Measurements from ENCODE around the gene LYPD6B.

The LYPD6B gene

DNA sequence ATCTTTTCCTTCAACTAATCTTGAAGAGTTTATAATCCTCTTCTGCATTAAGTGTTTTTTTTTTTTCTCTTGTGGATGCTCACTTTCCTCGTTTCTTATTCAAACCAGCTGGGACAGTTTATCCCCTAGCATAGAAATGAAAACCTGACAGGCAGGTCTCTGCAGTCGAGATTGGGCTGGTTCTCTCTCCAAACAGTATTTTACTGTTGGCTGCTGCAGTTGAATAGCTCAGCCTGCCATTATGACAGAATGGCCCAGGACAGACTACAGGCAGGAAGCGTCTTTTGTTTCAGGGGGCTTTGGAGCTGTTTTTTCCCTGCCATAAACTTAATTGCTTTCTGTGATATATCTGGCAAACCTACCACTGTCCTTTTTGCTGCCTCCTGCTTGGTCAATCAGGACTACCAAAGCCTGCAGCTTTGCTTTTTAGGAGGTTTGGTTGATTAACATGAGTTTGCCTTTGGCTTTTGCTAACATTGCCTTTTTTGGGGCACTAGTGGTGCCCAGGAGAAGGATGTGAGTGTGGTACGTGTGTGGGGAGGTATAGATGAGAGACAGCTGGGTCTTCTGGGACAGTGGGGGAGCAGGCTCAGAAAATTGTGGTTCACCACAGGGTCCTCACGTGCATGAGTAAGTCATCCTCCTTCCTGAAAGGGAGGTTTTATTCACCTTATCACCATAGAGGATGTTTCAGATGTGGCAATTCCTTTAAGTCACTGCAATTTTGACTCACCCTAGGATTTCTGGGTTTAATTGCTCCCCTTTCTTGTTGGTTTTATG lies 128.7 kb downstream of the LYPD6B start:
- DNase-seq, result peak; percentile 45 to 54

GRCh38 chr2:149167941-149168340 lies 129.4 kb downstream of the LYPD6B start:
- no peak for DNase-seq

DNA sequence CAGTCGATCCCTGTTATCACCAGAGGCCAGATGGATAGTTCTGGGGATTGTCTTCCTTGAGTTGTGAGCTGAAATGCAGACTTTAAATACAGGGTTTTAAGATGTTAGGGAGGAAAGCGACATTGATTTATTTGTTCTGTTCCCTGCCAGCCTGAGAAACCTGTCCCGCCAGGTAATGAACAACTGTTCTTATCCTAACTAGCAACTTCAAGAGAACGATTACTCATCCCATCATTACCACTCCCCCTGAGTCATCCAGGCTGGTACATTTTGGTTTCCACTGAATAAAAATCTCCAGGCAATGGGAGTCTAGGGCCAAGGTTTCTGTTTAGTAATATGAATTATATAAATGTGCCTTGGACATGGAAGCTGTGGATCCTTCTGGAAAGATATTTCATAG lies 131.2 kb downstream of the LYPD6B start:
- DNase-seq, result no peak

GRCh38 chr2:149170156-149170555 lies 131.7 kb downstream of the LYPD6B start:
- no peak for DNase-seq

- DNase-seq, result no peak
Measured at GRCh38 chr2:149170911-149171310, 132.4 kb downstream of the LYPD6B start.

DNA sequence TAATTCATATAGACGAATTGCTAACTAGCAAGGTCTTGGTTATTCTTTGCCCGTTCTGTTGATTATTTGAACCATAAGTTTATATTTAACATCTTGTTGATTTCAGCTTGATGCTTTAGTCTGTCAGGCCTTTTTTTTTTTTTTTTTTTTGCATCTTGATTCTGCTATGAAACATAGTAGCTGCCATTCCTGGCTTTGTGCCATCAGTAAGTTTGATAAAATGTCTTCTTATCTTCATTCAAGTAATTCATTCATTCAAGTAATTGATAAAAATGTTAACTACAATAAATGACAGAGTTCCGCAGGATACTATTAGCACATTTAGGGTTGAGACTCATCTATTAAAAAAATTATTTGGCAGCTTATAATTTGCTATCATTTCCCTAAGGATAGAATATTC lies 134.7 kb downstream of the LYPD6B start:
- no peak for DNase-seq

DNA sequence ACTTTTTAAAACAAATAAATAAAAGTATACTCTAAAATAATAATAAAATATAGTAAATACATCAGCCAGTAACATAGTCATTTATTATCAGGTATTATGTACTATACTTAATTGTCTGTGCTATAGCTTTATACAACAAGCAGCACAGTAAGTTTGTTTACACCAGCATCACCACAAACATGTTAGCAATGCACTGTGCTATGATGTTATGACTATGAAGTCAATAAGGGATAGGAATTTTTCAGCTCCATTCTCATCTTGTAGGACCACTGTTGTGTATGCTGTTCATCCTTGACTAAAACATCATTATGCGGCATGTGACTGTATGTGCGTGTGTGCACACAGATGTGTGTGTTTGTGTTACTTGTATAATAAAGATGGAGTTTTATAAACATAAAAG lies 137.5 kb downstream of the LYPD6B start:
- no peak for DNase-seq

DNA sequence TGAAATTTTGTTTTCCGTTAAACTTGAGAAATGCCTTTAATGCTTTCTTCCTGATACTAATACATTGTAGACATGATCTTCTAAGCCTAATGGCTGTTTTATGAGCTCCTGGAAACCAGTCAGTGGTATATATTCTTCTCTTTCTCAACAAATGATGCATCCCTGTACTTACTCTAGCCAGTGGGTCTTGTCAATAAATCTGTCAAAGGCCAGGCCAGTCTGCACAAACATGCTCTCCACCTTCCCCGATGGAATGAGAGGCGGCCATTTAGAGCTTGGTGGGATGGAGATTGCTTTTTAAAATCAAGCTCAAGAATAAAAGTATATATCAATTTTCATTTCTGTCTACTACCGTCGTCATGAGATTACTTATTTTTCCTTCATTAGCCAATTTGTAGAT lies 140.1 kb downstream of the LYPD6B start:
- no peak for DNase-seq

GRCh38 chr2:149180226-149180875 lies 141.9 kb downstream of the LYPD6B start:
- no peak for DNase-seq

- DNase-seq, result no peak
Measured at GRCh38 chr2:149183187-149183586, 144.7 kb downstream of the LYPD6B start.

GRCh38 chr2:149184991-149185390 lies 146.5 kb downstream of the LYPD6B start:
- no peak for DNase-seq

DNA sequence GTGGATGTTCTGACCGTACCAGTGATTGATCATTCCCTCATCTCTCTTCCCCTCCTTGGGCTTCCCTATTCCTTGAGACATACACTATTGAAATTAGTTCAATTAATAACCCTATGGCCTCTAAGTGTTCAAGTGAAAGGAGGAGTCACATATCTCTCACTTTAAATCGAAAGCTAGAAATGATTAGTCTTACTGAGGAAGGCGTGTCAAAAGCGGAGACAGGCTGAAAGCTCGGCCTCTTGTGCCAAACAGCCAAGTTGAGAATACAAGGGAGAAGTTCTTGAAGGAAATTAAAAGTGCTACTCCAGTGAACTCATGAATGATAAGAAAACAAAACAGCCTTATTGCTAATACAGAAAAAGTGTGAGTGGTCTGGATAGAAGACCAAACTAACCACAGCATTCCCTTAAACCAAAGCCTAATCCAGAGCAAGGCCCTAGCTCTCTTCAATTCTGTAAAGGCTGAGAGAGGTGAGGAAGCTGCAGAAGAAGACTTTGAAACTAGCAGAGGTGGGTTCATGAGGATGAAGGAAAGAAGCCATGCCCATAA lies 147.5 kb downstream of the LYPD6B start:
- DNase-seq, result no peak

DNA sequence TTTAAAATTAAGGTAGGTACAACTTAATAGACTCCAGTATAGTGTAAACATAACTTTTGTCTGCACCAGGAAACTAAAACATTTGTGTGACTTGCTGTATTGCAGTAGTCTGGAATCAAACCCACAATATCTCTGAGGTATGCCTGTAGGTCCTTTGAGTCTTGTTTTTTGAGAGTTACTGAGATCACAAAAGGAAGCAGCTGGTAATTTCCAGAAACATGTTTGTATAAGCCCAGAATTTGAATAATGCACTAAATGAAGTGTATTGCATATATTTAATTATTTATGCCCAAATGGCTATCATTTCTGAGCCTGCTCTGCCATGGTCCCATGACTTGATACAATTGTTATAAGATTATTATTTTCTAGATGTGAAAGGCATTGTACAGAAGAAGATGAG lies 148.6 kb downstream of the LYPD6B start:
- DNase-seq, result no peak

DNA sequence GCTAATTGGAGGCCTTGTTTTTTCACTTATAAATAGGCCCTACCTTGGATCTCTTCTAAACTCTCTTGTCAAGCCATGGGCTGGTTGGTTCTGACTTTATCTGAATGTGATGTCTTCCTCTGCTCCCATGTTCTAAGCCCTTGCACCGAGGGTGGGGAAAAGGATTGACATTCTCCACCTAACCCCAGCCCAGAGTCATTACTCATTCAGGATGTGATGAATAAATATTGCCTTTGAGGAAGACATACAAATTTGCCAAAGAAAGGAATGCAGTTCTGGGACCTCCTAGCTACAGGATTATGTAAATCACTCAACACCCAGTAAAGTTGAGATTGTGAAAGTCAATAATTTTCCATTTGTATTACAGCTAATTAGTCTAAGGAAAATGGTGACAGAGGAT lies 149.8 kb downstream of the LYPD6B start:
- DNase-seq, result no peak

GRCh38 chr2:149189769-149190168 lies 151.3 kb downstream of the LYPD6B start:
- DNase-seq, result no peak

DNA sequence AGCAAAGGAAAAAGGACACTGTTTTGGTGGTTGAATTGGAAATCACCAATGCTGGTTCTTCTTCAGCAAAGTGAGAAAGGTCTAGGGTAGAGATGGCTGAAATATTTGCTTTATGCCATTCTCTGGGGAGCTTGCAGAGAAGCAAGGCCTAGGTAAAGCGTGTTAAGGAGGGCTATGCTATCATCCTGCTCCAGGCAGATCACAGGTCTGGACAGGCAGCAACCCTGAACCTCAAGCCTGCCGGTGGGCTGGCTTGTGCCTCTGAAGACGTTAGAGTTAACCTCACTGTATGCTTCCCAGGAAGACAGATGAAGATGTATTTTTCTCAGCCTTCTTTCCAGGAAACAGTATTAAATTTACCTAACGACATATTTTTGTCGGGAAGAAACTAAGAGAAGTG lies 153.4 kb downstream of the LYPD6B start:
- no peak for DNase-seq

- DNase-seq, result no peak
Measured at GRCh38 chr2:149192427-149192826, 153.9 kb downstream of the LYPD6B start.

DNA sequence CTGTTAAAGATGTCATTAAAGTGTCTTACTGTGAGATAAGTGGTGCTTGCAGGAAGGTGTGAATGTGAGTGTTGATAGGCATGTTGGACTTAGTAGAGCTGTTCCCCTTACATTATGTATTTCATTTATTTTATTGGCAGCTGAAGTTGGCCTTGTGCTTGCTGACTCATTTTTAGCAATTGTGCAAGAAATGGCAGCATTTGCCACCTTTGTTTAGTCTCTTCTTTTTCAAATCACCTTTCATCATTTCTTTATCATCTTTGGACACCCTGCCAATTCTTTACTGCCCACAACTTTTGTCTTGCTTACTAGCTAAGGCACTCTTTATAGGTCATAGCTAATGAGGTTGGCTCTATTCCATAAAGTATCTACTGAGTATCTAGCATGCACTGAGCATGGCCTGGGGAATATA lies 161.6 kb downstream of the LYPD6B start:
- DNase-seq, result no peak

GRCh38 chr2:149204686-149205085 lies 166.2 kb downstream of the LYPD6B start:
- DNase-seq, result no peak

DNA sequence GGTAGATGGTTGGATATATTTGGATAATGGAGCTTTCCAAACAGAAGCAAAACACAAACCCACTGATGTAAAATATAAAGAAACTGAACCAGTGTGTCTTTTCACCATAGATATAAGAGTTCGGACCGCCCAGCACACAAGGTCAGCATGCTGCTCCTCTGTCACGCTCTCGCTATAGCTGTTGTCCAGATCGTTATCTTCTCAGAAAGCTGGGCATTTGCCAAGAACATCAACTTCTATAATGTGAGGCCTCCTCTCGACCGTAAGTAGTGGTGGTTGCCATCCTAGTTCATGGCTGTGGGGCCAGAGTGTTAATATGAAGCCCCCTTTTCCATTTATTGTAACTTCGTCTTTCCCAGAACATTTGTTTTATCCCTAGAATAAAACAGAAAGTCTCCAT lies 166.6 kb downstream of the LYPD6B start:
- no peak for DNase-seq

DNA sequence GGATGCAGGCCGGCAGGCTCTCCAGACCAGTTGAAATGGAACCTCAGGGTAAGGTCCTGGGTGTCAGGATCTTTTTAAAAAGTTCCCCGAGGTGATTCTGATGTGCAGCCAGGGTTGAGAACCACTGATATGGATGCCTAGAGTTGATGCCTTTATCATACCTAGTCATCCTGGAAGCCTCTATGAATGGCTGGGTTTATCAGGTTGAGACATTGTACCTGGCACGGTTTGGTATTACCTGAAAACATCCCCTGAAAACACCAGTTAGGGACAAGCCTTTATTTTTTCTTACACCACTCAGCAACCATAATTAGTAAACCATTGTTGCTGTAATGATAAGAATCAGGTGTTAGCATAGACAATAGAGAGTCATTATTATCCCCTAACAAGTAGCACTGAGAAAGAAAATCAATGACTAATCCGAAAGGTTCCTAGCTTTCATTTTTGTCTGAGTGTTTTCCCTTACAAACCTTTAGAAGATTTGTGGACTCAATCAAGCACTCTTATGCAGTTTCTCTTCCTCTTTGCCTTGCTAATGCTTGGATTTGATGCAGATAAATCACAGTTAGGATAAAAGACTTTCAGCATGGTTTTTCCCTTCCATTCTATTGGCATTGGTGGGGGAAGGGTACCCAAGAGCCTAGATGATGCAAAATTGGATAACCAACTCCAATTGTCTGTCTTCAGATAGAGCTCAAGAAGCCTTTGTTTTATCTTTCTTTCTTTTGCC lies 175.4 kb downstream of the LYPD6B start:
- no peak for DNase-seq

DNA sequence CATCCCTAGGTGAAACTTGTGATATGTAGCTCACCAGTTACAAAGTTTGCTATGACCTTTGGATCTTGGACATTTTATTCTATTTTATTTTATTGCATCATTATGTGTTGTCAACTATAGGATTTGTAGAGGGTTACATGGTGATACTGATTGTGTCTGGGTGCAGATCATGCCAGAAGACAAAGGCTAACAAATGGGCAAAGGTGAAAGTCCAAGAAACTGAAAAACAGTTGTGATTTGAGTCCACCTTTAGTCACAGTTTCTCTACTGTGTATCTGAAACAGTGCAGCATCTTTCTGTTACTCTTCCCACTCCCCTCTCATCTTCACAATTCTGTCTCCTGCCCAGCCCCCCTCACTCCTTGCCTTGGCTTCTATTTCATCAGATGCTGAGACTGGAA lies 180.0 kb downstream of the LYPD6B start:
- no peak for DNase-seq

DNA sequence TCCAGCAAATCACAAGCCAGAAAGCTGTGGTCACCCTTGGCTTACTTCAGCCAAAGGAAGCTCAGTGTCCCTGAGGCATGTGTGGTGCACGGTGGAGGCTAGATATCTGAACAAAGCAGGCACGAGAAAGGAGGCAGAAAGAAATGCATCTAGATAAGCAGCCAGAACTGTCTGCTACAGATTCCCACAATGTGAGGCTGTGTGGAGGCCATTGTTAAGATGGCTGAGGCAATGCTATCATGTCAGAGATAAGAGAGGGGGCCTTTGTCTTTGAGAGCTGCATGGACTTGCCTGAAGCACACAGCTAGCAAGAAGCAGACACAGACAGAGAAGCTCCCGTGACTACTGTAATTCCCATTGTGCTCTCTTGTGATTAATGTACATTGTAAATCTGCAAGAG lies 181.4 kb downstream of the LYPD6B start:
- DNase-seq, result no peak

DNA sequence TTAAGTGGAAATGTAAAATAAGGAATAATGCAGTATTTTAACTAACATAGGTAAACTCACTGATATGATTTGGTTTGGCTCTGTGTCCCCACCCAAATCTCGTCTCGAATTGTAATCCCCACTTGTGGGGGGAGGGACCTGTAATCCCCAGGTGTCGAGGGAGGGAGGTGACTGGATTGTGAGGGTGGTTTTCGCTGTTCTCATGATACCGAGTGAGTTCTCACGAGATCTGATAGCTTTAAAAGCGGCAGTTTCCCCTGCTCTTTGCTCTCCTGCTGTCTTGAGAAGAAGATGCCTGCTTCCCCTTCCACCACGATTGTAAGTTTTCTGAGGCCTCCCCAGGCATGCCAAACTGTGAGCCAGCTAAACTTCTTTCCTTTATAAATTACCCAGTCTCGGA lies 182.5 kb downstream of the LYPD6B start:
- no peak for DNase-seq
